ENCODE data around the gene TMC4. TPM values are rescaled to one million over a fixed set of nuclear protein-coding genes. Genes with fewer than 3 reads are reported as not detected.

TMC4 gene
- total RNA-seq, 4 donors from 2014 or later = 0.87 to 1.6 TPM; not detected in 2

DNA sequence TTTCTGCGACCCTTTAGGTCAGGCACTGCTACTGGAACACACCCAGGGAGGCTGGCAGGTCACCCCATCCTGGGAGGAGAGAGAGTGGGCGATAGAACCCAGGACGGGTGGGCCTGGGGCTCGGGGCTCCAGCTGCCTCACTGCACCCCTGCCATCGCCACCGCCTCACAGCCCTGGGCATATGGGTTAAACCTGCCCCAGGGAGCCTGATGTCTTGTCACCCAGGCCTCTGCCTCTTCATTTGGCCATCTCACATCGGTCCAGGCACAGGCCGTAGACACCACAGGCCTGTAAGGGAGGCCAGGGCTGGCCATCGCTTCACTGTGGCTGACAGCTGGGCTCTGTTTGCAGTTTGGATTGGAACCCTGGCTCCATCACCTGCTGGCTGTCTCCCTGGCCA, 47.2 kb downstream of the TMC4 start:
- intact Hi-C loops (cut with DNase I; ENCODE audit: low total_unique reads) (no loop called here), in situ Hi-C loops (cut with MboI; ENCODE audit: low sequenced_read_pairs in 4 of 4) (no loop called here)
- TF ChIP-seq, protein P1, sequence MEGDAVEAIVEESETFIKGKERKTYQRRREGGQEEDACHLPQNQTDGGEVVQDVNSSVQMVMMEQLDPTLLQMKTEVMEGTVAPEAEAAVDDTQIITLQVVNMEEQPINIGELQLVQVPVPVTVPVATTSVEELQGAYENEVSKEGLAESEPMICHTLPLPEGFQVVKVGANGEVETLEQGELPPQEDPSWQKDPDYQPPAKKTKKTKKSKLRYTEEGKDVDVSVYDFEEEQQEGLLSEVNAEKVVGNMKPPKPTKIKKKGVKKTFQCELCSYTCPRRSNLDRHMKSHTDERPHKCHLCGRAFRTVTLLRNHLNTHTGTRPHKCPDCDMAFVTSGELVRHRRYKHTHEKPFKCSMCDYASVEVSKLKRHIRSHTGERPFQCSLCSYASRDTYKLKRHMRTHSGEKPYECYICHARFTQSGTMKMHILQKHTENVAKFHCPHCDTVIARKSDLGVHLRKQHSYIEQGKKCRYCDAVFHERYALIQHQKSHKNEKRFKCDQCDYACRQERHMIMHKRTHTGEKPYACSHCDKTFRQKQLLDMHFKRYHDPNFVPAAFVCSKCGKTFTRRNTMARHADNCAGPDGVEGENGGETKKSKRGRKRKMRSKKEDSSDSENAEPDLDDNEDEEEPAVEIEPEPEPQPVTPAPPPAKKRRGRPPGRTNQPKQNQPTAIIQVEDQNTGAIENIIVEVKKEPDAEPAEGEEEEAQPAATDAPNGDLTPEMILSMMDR (IDR thresholded peaks at IDR 0.05 in 4 of 5, conservative IDR thresholded peaks at IDR 0.05 in 1 of 5) = no peak
- TF ChIP-seq POLR2A (IDR thresholded peaks at IDR 0.05) = no peak
- H3K27me3 ChIP-seq = no peaks in the 10 kb centered on the region
- no peak overlapping the region for H3K27ac ChIP-seq
- H3K9me3 ChIP-seq = no peaks in the 10 kb centered on the region
- no peaks in the 10 kb centered on the region for H3K4me1 ChIP-seq
- H3K36me3 ChIP-seq = peaks cover 2 to 89% of the 10 kb centered on the region in 2 donors
- no peak overlapping the region for H3K4me3 ChIP-seq
- no peak for ATAC-seq
- no peak for DNase-seq

DNA sequence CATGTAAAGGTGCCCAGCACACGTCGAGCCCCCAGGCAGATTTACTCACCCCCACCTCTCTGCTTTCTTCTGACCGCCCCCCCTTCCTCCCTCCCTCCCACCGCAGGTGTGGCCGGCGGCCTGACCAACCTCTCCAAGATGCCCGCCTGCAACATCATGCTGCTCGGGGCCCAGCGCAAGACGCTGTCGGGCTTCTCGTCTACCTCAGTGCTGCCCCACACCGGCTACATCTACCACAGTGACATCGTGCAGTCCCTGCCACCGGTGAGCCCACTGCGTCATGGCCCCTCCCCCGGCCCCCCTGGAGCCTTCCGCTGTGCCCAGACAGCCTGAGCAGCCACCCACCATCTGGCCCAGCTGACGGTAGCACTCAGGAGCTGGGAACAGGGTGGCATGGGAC, 48.6 kb downstream of the TMC4 start:
- intact Hi-C loops (cut with DNase I; ENCODE audit: low total_unique reads) = no loop called here
- no peak overlapping the region for H3K4me3 ChIP-seq
- ATAC-seq = no peak
- H3K27ac ChIP-seq = no peak overlapping the region
- H3K9me3 ChIP-seq = no peaks in the 10 kb centered on the region
- no peaks in the 10 kb centered on the region for H3K4me1 ChIP-seq
- in situ Hi-C loops (cut with MboI; ENCODE audit: low sequenced_read_pairs in 4 of 4) = loop anchor here in 1 of 4 donors (25.0 kb wide), 1 partner anchor 988 kb away; the partner anchor contains the start of gene PPP1R12C
- TF ChIP-seq, protein P1 (IDR thresholded peaks at IDR 0.05 in 4 of 5, conservative IDR thresholded peaks at IDR 0.05 in 1 of 5) = no peak
- TF ChIP-seq POLR2A (IDR thresholded peaks at IDR 0.05) = no peak
- H3K27me3 ChIP-seq = no peaks in the 10 kb centered on the region
- peaks cover 2 to 97% of the 10 kb centered on the region in 2 donors for H3K36me3 ChIP-seq
- DNase-seq = no peak

DNA sequence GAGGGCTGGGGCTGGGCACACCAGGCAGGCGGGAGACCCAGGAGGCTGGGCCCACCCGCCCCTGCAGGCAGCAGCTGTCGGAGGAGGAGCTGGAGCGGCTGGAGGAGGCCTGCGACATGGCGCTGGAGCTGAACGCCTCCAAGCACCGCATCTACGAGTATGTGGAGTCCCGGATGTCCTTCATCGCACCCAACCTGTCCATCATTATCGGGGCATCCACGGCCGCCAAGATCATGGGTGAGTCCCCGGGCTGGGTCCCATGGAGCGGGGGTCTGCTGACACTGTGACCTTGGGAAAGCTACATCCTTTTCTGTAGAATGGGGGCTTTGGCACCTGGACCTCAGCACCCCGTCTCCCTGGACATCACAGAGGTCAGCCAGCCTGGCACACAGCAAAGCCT, 49.3 kb downstream of the TMC4 start:
- intact Hi-C loops (cut with DNase I; ENCODE audit: low total_unique reads) = no loop called here
- TF ChIP-seq, protein P1 (IDR thresholded peaks at IDR 0.05 in 4 of 5, conservative IDR thresholded peaks at IDR 0.05 in 1 of 5) = no peak
- TF ChIP-seq POLR2A (IDR thresholded peaks at IDR 0.05) = no peak
- Histone ChIP-seq H3K36me3 (peaks cover 2 to 95% of the 10 kb centered on the region in 2 donors), H3K9me3 (no peaks in the 10 kb centered on the region), H3K27ac (no peak overlapping the region), H3K4me1 (no peaks in the 10 kb centered on the region), H3K27me3 (no peaks in the 10 kb centered on the region), H3K4me3 (no peak overlapping the region)
- DNase-seq (no peak), ATAC-seq (no peak)
- in situ Hi-C loops (cut with MboI; ENCODE audit: low sequenced_read_pairs in 4 of 4) = loop anchor here in 1 of 4 donors (25.0 kb wide), 1 partner anchor 989 kb away; the partner anchor contains the start of gene PPP1R12C

DNA sequence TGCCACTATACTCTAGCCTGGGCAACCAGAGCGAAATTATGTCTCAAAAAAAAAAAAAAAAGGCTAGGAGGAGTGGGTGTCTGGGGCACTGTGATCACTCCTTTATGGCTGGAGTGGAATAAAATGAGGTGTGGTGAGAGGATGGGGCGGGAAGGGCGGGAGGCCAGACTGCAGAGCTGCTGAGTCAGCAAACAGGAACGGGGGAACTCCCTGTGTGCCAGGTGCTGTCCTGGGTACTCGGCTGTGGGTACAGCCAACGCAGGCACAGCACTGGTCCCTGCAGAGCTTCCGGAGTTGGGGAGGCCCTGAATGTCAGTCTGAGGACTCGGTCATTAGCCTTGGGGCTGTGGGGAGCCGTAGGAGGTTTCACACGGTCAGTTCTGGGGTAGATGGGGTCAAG, 51.7 kb downstream of the TMC4 start:
- DNase-seq (no peak), ATAC-seq (no peak)
- no peaks in the 10 kb centered on the region for H3K27me3 ChIP-seq
- in situ Hi-C loops (cut with MboI; ENCODE audit: low sequenced_read_pairs in 4 of 4) (loop anchor here in 1 of 4 donors (25.0 kb wide), 1 partner anchor 991 kb away; the partner anchor contains the start of gene PPP1R12C), intact Hi-C loops (cut with DNase I; ENCODE audit: low total_unique reads) (no loop called here)
- H3K4me3 ChIP-seq = no peak overlapping the region
- TF ChIP-seq POLR2A (IDR thresholded peaks at IDR 0.05) = no peak
- TF ChIP-seq, protein P1 (IDR thresholded peaks at IDR 0.05 in 4 of 5, conservative IDR thresholded peaks at IDR 0.05 in 1 of 5) = no peak
- no peaks in the 10 kb centered on the region for H3K9me3 ChIP-seq
- peaks cover 9 to 10% of the 10 kb centered on the region in 2 donors for H3K4me1 ChIP-seq
- peaks cover 0 to 75% of the 10 kb centered on the region in 2 donors for H3K36me3 ChIP-seq
- H3K27ac ChIP-seq = no peak overlapping the region

Data from gastrocnemius medialis (tissue), 4 donors.